ENCODE results near the gene TNNI3K.

TNNI3K gene

GRCh38 chr1:74396462-74396861 is 161.3 kb downstream of the TNNI3K start:
- DNase-seq: no peak

- no peak for DNase-seq
These were observed 161.7 kb downstream of the TNNI3K start for GRCh38 chr1:74396933-74397332.

GRCh38 chr1:74399249-74399648 is 164.1 kb downstream of the TNNI3K start:
- DNase-seq: no peak

GRCh38 chr1:74402873-74403272 is 167.7 kb downstream of the TNNI3K start:
- no peak for DNase-seq

GRCh38 chr1:74403606-74404005 is 168.4 kb downstream of the TNNI3K start:
- DNase-seq: no peak

- DNase-seq: no peak
These were observed 171.6 kb downstream of the TNNI3K start for GRCh38 chr1:74406759-74407158.

- DNase-seq: no peak
These were observed 172.7 kb downstream of the TNNI3K start for GRCh38 chr1:74407902-74408301.

GRCh38 chr1:74412244-74412643 is 177.1 kb downstream of the TNNI3K start:
- no peak for DNase-seq

- DNase-seq: no peak
These were observed 180.7 kb downstream of the TNNI3K start for GRCh38 chr1:74415935-74416334.

GRCh38 chr1:74419611-74420010 is 184.4 kb downstream of the TNNI3K start:
- DNase-seq: no peak

GRCh38 chr1:74420467-74420866 is 185.3 kb downstream of the TNNI3K start:
- no peak for DNase-seq

- DNase-seq: no peak
These were observed 187.5 kb downstream of the TNNI3K start for GRCh38 chr1:74422421-74423292.

- no peak for DNase-seq
These were observed 188.3 kb downstream of the TNNI3K start for GRCh38 chr1:74423471-74423870.

GRCh38 chr1:74425676-74426075 is 190.5 kb downstream of the TNNI3K start:
- DNase-seq: no peak

GRCh38 chr1:74426208-74426937 is 191.2 kb downstream of the TNNI3K start:
- no peak for DNase-seq

GRCh38 chr1:74427681-74428080 is 192.5 kb downstream of the TNNI3K start:
- DNase-seq: no peak

GRCh38 chr1:74429580-74429979 is 194.4 kb downstream of the TNNI3K start:
- DNase-seq: no peak

GRCh38 chr1:74430342-74430934 is 195.3 kb downstream of the TNNI3K start:
- no peak for DNase-seq

- DNase-seq: no peak
These were observed 196.3 kb downstream of the TNNI3K start for GRCh38 chr1:74431531-74431930.

GRCh38 chr1:74432325-74432724 is 197.1 kb downstream of the TNNI3K start:
- no peak for DNase-seq

GRCh38 chr1:74434321-74434720 is 199.1 kb downstream of the TNNI3K start:
- DNase-seq: no peak

- no peak for DNase-seq
These were observed 200.9 kb downstream of the TNNI3K start for GRCh38 chr1:74436078-74436477.

GRCh38 chr1:74437035-74437434 is 201.8 kb downstream of the TNNI3K start:
- no peak for DNase-seq

GRCh38 chr1:74452035-74452434 is 216.8 kb downstream of the TNNI3K start:
- no peak for DNase-seq

All from GOT3 (cell line).